Islet precursor cell (in vitro differentiated cells): ENCODE data around the gene CCSER1.

Experiments used
- DNase-seq: peaks from one replicate; pipeline ENCODE4 v3.0.0-alpha.2; 2018

The CCSER1 gene

GRCh38 chr4:91636083-91636482 lies 1508.9 kb downstream of the CCSER1 start:
- no peak for DNase-seq
